HepG2 (cell line): ENCODE results near the gene FBXL12. TPM values are rescaled to one million over a fixed set of nuclear protein-coding genes. Genes with fewer than 3 reads are reported as not detected.

Source experiments
- ARID4A ChIP-seq: sonication (generic); formaldehyde crosslinking; IDR thresholded peaks from 2 replicates; pipeline ENCODE4 v1.5.0; 2020; ENCODE audit warnings: mild to moderate bottlenecking, missing genetic modification reagents, borderline replicate concordance
- BRCA1 ChIP-seq: sonication (generic); formaldehyde crosslinking; IDR thresholded peaks from 2 replicates; pipeline ENCODE4 v1.4.0; 2020; ENCODE audit warnings: missing genetic modification reagents
- CSRNP1 ChIP-seq: sonication (generic); formaldehyde crosslinking; IDR thresholded peaks from 2 replicates; pipeline ENCODE4 v1.8.1; 2023; ENCODE audit warnings: mild to moderate bottlenecking, missing genetic modification reagents
- FOXP4 ChIP-seq: sonication (generic); formaldehyde crosslinking; IDR thresholded peaks from 2 replicates; pipeline ENCODE4 v1.4.0; 2020; ENCODE audit warnings: missing genetic modification reagents
- GATAD2A ChIP-seq: IDR thresholded peaks from 2 replicates; pipeline ENCODE4 v1.6.1; 2016
- HNF1A ChIP-seq, 2 experiments: sonication (generic) in 1 of 2; formaldehyde crosslinking in 1 of 2; IDR thresholded peaks; 2 replicates each; pipeline versions ENCODE4 v1.4.0 to v1.6.1; 2016 to 2020; ENCODE audit warnings: borderline replicate concordance in 1 of 2, low read depth in 1 of 2, mild to moderate bottlenecking in 1 of 2, missing genetic modification reagents in 1 of 2
- MAZ ChIP-seq, 2 experiments: sonication (generic) in 1 of 2; formaldehyde crosslinking in 1 of 2; IDR thresholded peaks; 2 replicates each; pipeline versions ENCODE4 v1.5.0 to v1.6.1; 2012 to 2020; ENCODE audit warnings: low read depth in 2 of 2, mild to moderate bottlenecking in 2 of 2, borderline replicate concordance in 1 of 2, improper control_type of control experiment in 1 of 2, low read length in 1 of 2, missing genetic modification reagents in 1 of 2, moderate library complexity in 1 of 2
- REST ChIP-seq, 2 experiments: IDR thresholded peaks; 2 replicates each; pipeline ENCODE4 v1.6.1; 2011 to 2012; ENCODE audit warnings: low read length in 2 of 2, borderline replicate concordance in 1 of 2, low read depth in 1 of 2, mild to moderate bottlenecking in 1 of 2, moderate library complexity in 1 of 2
- polyA plus RNA-seq, 8 experiments: library from polyadenylated mRNA; depleted of rRNA in 3 of 8; stranded (reverse) in 7 of 8; unstranded in 1 of 8; fragments of >200 nt; fragmentation: Illumina TruSeq in 4 of 8; extraction: Trizol in 4 of 8; gene quantifications; 2 replicates each; pipeline versions ENCODE4 v1.2.1 to v1.2.3, GENCODE V29; 2011 to 2016; ENCODE audit warnings: low read depth in 4 of 8, missing spikeins in 1 of 8, mixed read lengths in 1 of 8; ENCODE audit not compliant: insufficient read depth in 1 of 8
- total RNA-seq, 5 experiments: library from RNA; depleted of rRNA; stranded (reverse); fragments of >200 nt; fragmentation: Illumina TruSeq; extraction: Trizol; gene quantifications; 2 replicates each; pipeline ENCODE4 v1.2.3, GENCODE V29; 2016; ENCODE audit warnings: low read depth in 1 of 5

FBXL12 gene
- total and polyA plus RNA-seq, 2 of the 13 experiments (the other 11 are each of a cell fraction or from before 2014, with no cell fraction given): 20.4 to 23.1 TPM

GRCh38 chr19:9818734-9819595, at the start of gene FBXL12 (continued):
- no peak for TF ChIP-seq REST (IDR thresholded peaks at IDR 0.05; ENCODE audit: borderline replicate concordance in 1 of 2, low read depth in 1 of 2, low read length in 2 of 2)
- peak; percentile 96 for TF ChIP-seq ARID4A (CRISPR knock-in tag)
- no peak for TF ChIP-seq GATAD2A
- 0 out of 2 replicates have a peak, but pooled peaks have one; percentile 13 for TF ChIP-seq FOXP4
- TF ChIP-seq CSRNP1: peak; percentile 82; the same call in 1 of the 2 replicates
- no peak for TF ChIP-seq HNF1A (IDR thresholded peaks at IDR 0.05; ENCODE audit: low read depth)
- TF ChIP-seq HNF1A (CRISPR knock-in tag; IDR thresholded peaks at IDR 0.05; ENCODE audit: borderline replicate concordance): peak; percentile 42; the same call in 1 of the 2 replicates
- TF ChIP-seq MAZ (IDR thresholded peaks at IDR 0.05; ENCODE audit: borderline replicate concordance, low read depth, low read length): peak; percentile 73; the same call in 1 of the 2 replicates
- peak; percentile 94 for TF ChIP-seq MAZ (CRISPR knock-in tag; IDR thresholded peaks at IDR 0.05; ENCODE audit: low read depth)
- TF ChIP-seq BRCA1 (CRISPR knock-in tag): no peak
